GM12891 (cell line): ENCODE data around the gene TCHHL1. TPM values are rescaled to one million over a fixed set of nuclear protein-coding genes. Genes with fewer than 3 reads are reported as not detected.

Experiments used
- DNase-seq: peaks from one replicate; pipeline ENCODE4 v3.0.0; 2011; ENCODE audit warnings: low spot score; ENCODE audit not compliant: insufficient read length
- FAIRE-seq: peaks from 2 replicates; lab custom pipeline; 2011; peaks lifted over from hg19 to GRCh38; lab: Jason Lieb, UNC
- PAX5 ChIP-seq: IDR thresholded peaks from 2 replicates; pipeline ENCODE4 v1.6.1; 2011; ENCODE audit warnings: low read length, moderate library complexity, mild to moderate bottlenecking; ENCODE audit not compliant: insufficient read depth, severe bottlenecking
- POLR2A ChIP-seq: IDR thresholded peaks from 2 replicates; pipeline ENCODE4 v1.6.1; 2011; ENCODE audit warnings: low read depth, low read length, control low read depth
- POLR2AphosphoS5 ChIP-seq: IDR thresholded peaks from 2 replicates; pipeline ENCODE4 v1.6.1; 2011; ENCODE audit warnings: low read depth, low read length, control low read depth
- POU2F2 ChIP-seq: IDR thresholded peaks from 2 replicates; pipeline ENCODE4 v1.6.1; 2011; ENCODE audit warnings: low read depth, mild to moderate bottlenecking, control low read depth, low read length, moderate library complexity
- SPI1 ChIP-seq: IDR thresholded peaks from 2 replicates; pipeline ENCODE4 v1.6.1; 2011; ENCODE audit warnings: low read depth, low read length, control low read depth
- TAF1 ChIP-seq: IDR thresholded peaks from 2 replicates; pipeline ENCODE4 v1.6.1; 2011; ENCODE audit warnings: low read depth, low read length, control low read depth
- polyA plus RNA-seq: library from polyadenylated mRNA; unstranded; fragments of >200 nt; gene quantifications from one replicate; pipeline ENCODE4 v1.2.1, GENCODE V29; 2012; ENCODE audit warnings: low read depth, missing spikeins, inconsistent platforms; ENCODE audit not compliant: missing spikeins

TCHHL1 gene
- not detected for polyA plus RNA-seq

- TF ChIP-seq PAX5 (no peak), POLR2A (no peak)
- DNase-seq, result no peak
- no peak for FAIRE-seq
Measured at GRCh38 chr1:152089014-152089674, at the start of gene TCHHL1. TCHHL1 (minus strand) TSS chr1:152089064; CDS start chr1:152088143, 921 bp downstream.

- TF ChIP-seq TAF1, result no peak
- TF ChIP-seq POLR2A, result no peak
- TF ChIP-seq POLR2AphosphoS5, result no peak
- TF ChIP-seq PAX5, result no peak
- TF ChIP-seq POU2F2, result no peak
- no peak for TF ChIP-seq SPI1
- FAIRE-seq (no peak), DNase-seq (no peak)
Measured at GRCh38 chr1:152137215-152137614, 48.4 kb upstream of the TCHHL1 start.

GRCh38 chr1:152130186-152130585 is 41.3 kb upstream of the TCHHL1 start:
- no peak for FAIRE-seq
- DNase-seq, result no peak
- no peak for TF ChIP-seq POU2F2
- no peak for TF ChIP-seq POLR2A
- TF ChIP-seq TAF1, result no peak
- TF ChIP-seq SPI1, result no peak
- TF ChIP-seq PAX5, result no peak
- TF ChIP-seq POLR2AphosphoS5, result no peak

- DNase-seq (no peak), FAIRE-seq (no peak)
- no peak for TF ChIP-seq PAX5
Measured at GRCh38 chr1:152127673-152128072, 38.8 kb upstream of the TCHHL1 start.

- TF ChIP-seq POLR2A (no peak), SPI1 (no peak), PAX5 (no peak)
- no peak for FAIRE-seq
- DNase-seq, result no peak
Measured at GRCh38 chr1:152125834-152126443, 37.1 kb upstream of the TCHHL1 start.

- FAIRE-seq (no peak), DNase-seq (no peak)
- no peak for TF ChIP-seq POLR2AphosphoS5
- TF ChIP-seq TAF1, result no peak
- no peak for TF ChIP-seq PAX5
Measured at GRCh38 chr1:152118915-152119314, 30.1 kb upstream of the TCHHL1 start.

- DNase-seq, result no peak
- FAIRE-seq, result no peak
- TF ChIP-seq SPI1 (no peak), POLR2AphosphoS5 (no peak), POU2F2 (no peak), TAF1 (no peak), PAX5 (no peak), POLR2A (no peak)
Measured at GRCh38 chr1:152115344-152115743, 26.5 kb upstream of the TCHHL1 start, which contains the start of gene TCHH. TCHH (minus strand) TSS chr1:152115444; CDS start chr1:152114080, 1,364 bp downstream.

- FAIRE-seq (no peak), DNase-seq (no peak)
- TF ChIP-seq TAF1, result no peak
Measured at GRCh38 chr1:152112885-152113432, 24.1 kb upstream of the TCHHL1 start.

- no peak for FAIRE-seq
- no peak for DNase-seq
- TF ChIP-seq POLR2A, result no peak
- TF ChIP-seq POU2F2, result no peak
- no peak for TF ChIP-seq TAF1
- no peak for TF ChIP-seq POLR2AphosphoS5
- no peak for TF ChIP-seq PAX5
- TF ChIP-seq SPI1, result no peak
Measured at GRCh38 chr1:152112101-152112884, 23.4 kb upstream of the TCHHL1 start.

- DNase-seq, result no peak
- TF ChIP-seq POLR2AphosphoS5 (no peak), POU2F2 (no peak), PAX5 (no peak), SPI1 (no peak), TAF1 (no peak), POLR2A (no peak)
- FAIRE-seq, result peak; percentile 58
Measured at GRCh38 chr1:152111515-152111968, 22.7 kb upstream of the TCHHL1 start.
